ENCODE data around the gene ST8SIA5.

DNA sequence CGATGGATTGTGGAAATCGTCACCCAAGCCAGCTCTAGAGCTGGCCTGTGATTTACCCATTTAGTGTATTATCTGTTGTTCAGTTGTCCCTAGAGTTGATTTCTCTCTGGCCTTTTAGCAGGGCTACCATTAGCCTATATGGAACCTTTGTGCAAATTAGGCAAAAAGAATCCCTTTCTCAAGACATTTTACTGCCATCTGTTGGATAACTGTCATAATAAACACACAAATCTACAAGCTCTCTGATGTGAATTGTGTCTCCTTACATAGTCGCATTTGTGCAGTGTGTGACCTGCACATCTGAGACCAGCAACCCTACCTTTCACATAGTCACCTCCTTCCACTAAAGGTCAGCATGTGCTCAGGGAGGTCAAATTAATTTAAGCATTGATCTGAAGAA is 133.9 kb downstream of the ST8SIA5 start:
- TF ChIP-seq, protein P1, sequence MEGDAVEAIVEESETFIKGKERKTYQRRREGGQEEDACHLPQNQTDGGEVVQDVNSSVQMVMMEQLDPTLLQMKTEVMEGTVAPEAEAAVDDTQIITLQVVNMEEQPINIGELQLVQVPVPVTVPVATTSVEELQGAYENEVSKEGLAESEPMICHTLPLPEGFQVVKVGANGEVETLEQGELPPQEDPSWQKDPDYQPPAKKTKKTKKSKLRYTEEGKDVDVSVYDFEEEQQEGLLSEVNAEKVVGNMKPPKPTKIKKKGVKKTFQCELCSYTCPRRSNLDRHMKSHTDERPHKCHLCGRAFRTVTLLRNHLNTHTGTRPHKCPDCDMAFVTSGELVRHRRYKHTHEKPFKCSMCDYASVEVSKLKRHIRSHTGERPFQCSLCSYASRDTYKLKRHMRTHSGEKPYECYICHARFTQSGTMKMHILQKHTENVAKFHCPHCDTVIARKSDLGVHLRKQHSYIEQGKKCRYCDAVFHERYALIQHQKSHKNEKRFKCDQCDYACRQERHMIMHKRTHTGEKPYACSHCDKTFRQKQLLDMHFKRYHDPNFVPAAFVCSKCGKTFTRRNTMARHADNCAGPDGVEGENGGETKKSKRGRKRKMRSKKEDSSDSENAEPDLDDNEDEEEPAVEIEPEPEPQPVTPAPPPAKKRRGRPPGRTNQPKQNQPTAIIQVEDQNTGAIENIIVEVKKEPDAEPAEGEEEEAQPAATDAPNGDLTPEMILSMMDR (IDR thresholded peaks at IDR 0.05) = no peak
- TF ChIP-seq EP300 (IDR thresholded peaks at IDR 0.05) = no peak

Measured in sigmoid colon (tissue), 4 donors.